Activated naive CD8-positive, alpha-beta T cell treated with anti-CD3 and anti-CD28 coated beads, Interleukin-2, amount 50 U/mL, for 16 hours (primary cell): ENCODE results near the gene AKNA.

Source experiments
- DNase-seq: peaks from one replicate; pipeline ENCODE4 v3.0.0-alpha.2; 2020; ENCODE audit warnings: low read depth, low spot score

The AKNA gene

GRCh38 chr9:114397219-114397847, 9.6 kb upstream of the AKNA start:
- DNase-seq: no peak

DNA sequence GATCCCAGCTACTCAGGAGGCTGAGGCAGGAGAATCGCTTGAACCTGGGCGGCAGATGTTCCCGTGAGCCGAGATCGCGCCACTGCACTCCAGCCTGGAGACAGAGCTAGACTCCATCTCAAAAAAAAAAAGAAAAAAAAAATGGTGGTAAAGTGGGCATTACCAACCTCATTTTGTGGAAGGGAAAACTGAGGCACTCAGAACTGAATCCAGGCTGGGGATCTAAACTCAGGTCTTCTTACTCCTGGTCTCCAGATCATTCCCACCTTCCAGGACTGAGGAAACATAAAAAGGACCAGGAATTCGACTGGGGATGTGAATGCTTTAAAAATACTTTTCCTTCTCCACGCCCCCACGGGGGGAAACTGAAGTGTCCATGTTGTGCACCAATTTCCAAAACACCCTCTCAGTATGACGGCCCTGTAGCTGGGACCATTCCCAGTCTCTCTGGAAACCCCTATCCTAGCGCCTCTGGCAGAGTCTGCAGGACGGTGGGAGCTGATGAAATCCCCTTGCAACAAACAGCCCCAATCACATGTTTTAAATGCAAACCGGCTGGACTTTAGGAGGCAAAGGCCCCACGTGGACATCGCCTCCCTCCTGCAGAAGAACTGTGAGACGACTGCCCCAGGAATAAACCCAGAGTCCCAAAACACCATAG, 8.9 kb upstream of the AKNA start:
- no peak for DNase-seq

- no peak for DNase-seq
These were observed 8.0 kb upstream of the AKNA start for GRCh38 chr9:114395768-114396167.

DNA sequence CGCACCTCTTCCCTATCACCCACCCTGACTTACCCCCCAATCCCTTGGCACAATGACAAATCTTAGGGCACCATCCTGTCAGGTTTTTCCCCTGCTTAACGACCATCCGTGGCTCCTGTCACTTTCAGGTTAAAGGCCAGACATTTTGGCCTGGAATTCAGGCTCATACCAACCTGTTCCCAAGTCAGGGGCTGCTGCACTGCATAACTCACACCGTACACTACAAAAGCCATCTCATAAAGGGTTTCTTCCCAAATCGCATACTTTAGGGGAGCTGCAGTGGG, 7.5 kb upstream of the AKNA start:
- no peak for DNase-seq

DNA sequence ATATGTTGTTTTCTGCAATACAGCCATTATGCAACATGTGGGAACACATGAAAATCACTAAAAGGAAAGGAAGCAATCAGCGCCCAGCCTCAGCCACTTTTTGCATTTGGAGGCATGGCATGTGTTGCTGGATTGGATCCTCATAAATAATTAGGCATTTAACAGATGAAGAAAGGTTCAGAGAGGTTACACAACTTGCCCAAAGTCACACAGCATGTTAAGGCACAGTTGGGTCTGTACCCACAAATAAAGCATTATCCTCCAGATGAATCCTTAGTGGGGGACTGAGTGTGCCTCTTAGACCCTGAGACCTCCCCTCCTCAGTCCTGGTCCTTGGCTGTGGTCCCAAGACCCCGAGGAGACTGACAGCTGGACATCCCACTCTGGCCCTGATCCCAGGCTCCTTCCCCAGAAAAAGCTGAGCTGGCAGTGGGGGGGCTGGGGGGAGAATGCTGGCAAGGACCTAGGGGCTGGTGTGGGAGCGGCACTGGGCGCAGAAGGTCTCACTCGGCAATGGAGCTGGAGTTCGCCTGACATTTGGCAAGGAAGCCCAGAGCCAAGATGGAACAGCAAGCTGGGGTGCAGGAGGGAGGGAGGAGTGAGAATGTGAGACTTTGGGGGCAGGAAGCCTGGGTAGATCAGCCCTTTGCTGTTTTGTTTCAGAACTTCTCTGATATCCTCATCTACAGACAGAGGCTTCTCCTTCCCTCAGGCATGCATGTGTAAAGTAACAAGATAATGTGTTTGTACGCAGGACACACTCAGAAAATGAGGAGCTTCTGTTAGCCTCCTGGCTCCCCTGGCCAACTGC, 6.9 kb upstream of the AKNA start:
- DNase-seq: no peak

- no peak for DNase-seq
These were observed 4.9 kb upstream of the AKNA start for GRCh38 chr9:114392749-114393112.

DNA sequence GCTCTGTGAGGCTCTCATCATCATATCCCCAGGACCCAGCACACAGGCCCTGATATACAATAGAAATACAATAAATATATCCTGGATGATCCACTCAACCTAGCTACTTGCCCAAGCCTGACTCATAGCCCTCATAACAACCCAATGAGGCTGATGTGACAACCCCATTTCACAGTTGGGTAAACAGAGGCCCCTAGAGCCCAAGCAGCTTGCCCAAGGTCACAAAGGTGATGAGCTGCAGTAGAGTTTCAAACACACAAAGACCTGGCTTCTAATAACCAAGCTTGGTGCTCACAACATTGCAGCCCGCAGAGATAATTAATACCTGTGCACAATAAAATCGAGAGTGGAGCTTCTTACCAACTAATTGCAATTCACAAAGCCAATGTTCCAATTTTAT, 3.2 kb upstream of the AKNA start:
- no peak for DNase-seq

DNA sequence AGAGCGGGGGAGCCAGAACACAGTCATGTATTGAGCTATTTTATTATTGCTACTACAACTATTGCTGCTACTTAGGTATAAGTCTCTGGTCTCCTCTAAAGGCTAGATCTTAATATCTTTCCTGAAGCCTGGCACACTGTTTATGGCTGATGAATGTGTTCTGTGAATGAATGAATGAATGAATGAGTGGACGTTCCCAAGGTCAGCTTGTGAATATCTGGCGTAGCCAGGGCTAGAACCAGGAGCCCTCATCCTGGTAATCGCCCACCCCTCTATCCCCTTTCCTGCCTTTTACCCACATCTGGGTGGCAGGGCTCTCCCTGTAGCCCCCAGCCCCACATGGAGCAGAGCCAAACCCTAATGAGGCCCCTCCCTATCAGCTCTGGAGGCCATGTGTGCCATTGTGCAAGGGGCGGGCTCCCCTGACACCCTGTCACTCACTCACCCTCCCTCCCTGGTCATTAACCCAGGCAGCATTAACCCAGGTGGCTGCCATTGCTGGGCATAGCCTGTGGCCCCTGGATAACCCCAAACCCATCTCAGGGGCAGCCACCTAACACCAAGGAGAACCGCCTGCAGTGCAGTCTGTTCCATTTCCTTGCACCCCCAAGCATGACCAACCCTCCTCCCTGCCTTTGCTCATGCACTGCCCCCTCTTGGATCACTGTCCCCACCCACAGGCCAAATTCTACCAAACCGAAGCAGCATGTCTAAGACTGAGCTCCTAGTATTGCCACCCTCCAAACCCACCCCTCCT, 2.0 kb upstream of the AKNA start:
- DNase-seq: no peak

GRCh38 chr9:114388764-114389375, 1.1 kb upstream of the AKNA start:
- DNase-seq: no peak

DNA sequence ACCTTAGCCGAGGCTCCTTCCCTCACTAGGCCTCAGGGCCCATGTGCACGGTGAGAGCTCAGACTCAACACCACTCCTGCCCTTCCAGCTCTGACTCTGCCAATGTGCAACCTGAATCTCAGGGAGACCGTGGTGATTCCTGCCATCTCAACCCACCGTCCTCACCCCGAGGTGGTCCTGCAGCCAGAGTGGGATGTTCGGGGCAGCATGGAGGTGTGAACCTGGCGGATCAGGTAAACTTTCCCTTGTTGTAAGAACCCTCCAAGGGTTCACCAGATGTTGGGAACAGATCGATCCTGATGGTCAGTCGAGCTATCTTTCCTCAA, 538 bp upstream of the AKNA start:
- DNase-seq: no peak

- DNase-seq: no peak
These were observed 699 bp downstream of the AKNA start for GRCh38 chr9:114386886-114387679.

DNA sequence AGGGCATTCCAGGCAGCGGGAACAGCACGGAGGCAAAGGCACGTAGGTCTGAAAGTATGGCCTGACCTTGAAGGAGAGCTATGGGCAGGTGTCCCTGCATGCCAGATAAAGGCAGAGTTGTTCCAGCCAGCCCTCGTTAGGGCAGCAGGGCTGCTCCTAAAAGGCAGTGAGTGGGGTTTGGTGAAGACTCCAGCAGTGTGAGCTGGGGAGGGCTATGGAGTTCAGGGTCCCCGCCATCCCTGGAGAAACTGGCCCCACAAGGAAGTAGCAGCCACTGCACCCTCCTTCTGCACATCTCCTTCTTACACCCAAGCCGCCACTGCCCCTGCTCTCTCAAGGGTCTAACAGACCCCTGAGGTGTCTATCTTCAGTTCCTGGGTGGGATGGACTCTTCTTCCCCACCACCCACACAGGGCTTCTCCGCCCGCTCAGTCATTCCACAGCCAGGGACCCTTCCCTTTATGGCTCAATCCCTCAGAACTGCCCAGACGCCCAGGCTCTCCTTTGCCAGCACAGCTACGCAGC, 1.4 kb downstream of the AKNA start:
- no peak for DNase-seq

DNA sequence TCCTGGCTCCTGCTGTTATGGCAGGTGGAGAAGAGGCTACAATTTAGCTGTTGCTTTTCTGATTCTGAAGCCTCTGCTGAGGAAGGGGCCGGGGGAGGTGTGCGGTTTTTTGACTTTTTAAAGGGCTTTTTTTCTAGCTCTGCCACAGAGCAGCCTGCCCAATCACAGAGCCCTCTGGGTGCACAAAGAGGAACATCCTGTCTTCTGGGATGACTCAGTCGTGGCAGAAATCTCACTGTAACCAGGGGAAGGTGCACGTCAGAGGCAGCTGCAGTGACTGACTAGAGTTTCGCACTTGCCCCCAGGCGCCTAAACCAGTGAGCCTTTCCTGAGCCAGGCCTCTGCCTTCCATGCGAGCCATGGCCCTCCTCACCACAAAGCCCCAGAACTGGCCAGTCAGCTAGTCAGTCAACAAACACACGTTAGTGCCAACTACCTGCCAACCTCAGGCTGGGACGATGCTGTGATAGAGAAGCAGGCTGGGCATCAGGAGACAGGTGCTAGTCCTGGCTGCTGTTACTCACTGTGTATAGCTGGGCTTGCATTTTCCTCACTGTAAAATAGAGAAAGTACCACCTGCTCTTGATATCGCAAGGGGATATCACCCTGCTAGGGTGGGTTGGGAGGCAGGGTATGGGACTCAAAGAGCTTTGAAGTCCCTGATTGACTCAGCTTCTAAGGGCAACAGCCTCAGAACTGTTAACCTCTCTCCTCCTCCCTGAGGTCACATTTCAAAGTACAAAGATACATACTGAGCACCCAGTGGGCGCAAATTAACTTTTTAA, 2.2 kb downstream of the AKNA start:
- DNase-seq: peak; percentile 77

GRCh38 chr9:114384836-114385396, 2.9 kb downstream of the AKNA start:
- no peak for DNase-seq

DNA sequence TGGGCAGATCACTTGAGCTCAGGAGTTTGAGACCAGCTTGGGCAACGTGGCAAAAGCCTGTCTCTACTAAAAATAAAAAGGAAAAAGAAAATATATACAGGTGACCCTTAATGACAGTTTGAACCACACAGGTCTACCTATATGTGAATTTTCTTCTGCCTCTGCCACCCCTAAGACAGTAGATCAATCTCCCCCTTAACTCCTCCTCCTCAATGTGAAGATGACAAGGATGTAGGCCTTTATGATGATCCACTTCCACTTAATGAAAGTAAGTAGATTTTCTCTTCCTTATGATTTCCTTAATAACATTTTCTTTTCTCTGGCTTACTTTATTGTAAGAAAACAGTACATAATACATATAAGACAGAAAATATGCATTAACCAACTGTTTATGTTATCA, 3.4 kb downstream of the AKNA start:
- DNase-seq: no peak

GRCh38 chr9:114383521-114384231, 4.1 kb downstream of the AKNA start:
- DNase-seq: no peak

- DNase-seq: peak; percentile 52
These were observed 4.9 kb downstream of the AKNA start for GRCh38 chr9:114382699-114383520.

DNA sequence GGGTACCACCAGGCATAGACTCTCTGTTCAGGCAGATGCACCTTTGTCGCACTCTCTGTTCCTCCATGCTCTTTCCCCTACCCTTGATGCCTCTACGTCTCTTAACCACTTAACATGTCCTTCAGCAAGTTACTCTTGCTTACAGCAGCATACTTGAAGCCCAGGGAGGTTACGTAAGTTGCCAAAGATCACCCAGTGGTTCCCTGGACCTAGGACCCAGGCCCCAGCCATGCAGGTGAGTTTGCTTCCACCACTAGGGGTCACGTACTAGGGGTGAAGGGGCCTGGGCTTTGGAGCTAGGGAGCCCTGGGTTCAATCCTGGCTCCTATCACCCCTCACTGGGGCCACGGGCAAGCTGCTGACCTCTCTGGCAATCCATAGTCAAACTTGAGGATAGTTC, 8.9 kb downstream of the AKNA start:
- no peak for DNase-seq
